A673 (cell line): ENCODE results near the gene SULT1A1.
"Not testable (repeated sequence)": the region's sequence is repeated elsewhere in the genome, so short reads cannot be mapped to it uniquely, and the experiment has no call there.

Source experiments
- EZH2 ChIP-seq: fragments of 200-600 bp; sonication (generic); IDR thresholded peaks from 2 replicates; pipeline ENCODE4 v1.6.1; 2017; ENCODE audit warnings: borderline replicate concordance, low read depth, mild to moderate bottlenecking, mixed read lengths, antibody characterized with exemption, low read length; ENCODE audit not compliant: poor library complexity, severe bottlenecking
- TF ChIP-seq, protein P1 (sequence below): fragments of 300-800, 200-600 bp; sonication (generic); conservative IDR thresholded peaks from 2 replicates; pipeline ENCODE4 v1.5.1; 2017; ENCODE audit warnings: low read depth, mild to moderate bottlenecking, antibody characterized with exemption, low read length, moderate library complexity, mixed read lengths

DNA sequence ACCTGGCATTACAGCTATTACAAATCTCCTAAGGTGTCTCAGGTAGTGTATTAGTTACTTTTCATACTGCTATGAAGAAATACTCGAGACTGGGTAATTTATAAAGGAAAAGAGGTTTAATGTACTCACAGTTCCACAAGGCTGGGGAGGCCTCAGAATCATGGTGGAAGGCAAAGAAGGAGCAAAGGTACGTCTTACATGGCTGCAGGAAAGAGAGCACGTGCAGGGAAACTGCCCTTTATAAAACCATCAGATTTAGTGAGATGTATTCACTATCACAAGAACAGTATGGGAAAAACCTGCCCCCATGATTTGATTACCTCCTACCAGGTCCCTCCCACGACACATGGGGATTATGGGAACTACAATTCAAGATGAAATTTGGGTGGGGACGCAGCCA, 21.1 kb upstream of the SULT1A1 start:
- TF ChIP-seq, protein P1, sequence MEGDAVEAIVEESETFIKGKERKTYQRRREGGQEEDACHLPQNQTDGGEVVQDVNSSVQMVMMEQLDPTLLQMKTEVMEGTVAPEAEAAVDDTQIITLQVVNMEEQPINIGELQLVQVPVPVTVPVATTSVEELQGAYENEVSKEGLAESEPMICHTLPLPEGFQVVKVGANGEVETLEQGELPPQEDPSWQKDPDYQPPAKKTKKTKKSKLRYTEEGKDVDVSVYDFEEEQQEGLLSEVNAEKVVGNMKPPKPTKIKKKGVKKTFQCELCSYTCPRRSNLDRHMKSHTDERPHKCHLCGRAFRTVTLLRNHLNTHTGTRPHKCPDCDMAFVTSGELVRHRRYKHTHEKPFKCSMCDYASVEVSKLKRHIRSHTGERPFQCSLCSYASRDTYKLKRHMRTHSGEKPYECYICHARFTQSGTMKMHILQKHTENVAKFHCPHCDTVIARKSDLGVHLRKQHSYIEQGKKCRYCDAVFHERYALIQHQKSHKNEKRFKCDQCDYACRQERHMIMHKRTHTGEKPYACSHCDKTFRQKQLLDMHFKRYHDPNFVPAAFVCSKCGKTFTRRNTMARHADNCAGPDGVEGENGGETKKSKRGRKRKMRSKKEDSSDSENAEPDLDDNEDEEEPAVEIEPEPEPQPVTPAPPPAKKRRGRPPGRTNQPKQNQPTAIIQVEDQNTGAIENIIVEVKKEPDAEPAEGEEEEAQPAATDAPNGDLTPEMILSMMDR = not testable (repeated sequence)
- not testable (repeated sequence) for TF ChIP-seq EZH2
